ENCODE data around the gene TGFA. TPM values are rescaled to one million over a fixed set of nuclear protein-coding genes. Genes with fewer than 3 reads are reported as not detected.

The TGFA gene
- total RNA-seq, 4 donors from 2014 or later, result 10.7 to 51.3 (median 33.7) TPM

DNA sequence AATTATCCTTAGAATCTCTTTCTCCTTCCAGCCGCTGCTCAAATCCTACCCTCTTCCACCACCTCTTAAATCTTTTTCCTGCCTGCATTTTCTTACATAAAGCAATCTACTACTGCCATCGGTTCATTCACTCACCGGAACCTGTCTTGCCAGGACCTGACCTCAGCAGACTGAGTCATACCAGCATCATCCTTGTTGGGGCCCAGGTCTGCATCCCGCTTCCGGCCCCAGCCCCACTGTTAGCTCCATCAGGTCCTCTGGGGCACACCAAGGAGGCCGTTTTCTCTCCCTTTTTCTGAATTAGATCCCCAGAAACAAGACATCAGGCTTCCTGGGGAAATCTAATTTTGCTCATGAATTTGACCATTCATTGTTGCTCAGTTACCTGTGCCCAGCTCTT lies 42.7 kb upstream of the TGFA start:
- Histone ChIP-seq H3K27ac (no peak overlapping the region), H3K4me1 (peaks cover 0 to 6% (median 0%) of the 10 kb centered on the region in 4 donors), H3K36me3 (no peaks in the 10 kb centered on the region), H3K4me3 (no peak overlapping the region), H3K27me3 (no peaks in the 10 kb centered on the region), H3K9me3 (no peaks in the 10 kb centered on the region)
- WGBS, 2 donors (ENCODE audit: low coverage in 1 of 2), result 41 to 73% methylated on average over 4 to 6 of the region's 6 CpGs
- DNase-seq, result no peak
- intact Hi-C loops (cut with DNase I; ENCODE audit: low total_unique reads) (no loop called here), in situ Hi-C loops (cut with MboI; ENCODE audit: low pct_ligation_motif_present in 1 of 4, low pct_unique_long_range_greater_than_20kb in 1 of 4, low sequenced_read_pairs in 3 of 4) (no loop called here)
- TF ChIP-seq POLR2A (IDR thresholded peaks at IDR 0.05) (no peak), EP300 (IDR thresholded peaks at IDR 0.05; ENCODE audit: low read depth) (no peak), POLR2AphosphoS5 (IDR thresholded peaks at IDR 0.05) (no peak)
- TF ChIP-seq, protein P1, sequence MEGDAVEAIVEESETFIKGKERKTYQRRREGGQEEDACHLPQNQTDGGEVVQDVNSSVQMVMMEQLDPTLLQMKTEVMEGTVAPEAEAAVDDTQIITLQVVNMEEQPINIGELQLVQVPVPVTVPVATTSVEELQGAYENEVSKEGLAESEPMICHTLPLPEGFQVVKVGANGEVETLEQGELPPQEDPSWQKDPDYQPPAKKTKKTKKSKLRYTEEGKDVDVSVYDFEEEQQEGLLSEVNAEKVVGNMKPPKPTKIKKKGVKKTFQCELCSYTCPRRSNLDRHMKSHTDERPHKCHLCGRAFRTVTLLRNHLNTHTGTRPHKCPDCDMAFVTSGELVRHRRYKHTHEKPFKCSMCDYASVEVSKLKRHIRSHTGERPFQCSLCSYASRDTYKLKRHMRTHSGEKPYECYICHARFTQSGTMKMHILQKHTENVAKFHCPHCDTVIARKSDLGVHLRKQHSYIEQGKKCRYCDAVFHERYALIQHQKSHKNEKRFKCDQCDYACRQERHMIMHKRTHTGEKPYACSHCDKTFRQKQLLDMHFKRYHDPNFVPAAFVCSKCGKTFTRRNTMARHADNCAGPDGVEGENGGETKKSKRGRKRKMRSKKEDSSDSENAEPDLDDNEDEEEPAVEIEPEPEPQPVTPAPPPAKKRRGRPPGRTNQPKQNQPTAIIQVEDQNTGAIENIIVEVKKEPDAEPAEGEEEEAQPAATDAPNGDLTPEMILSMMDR (IDR thresholded peaks at IDR 0.05), result no peak

DNA sequence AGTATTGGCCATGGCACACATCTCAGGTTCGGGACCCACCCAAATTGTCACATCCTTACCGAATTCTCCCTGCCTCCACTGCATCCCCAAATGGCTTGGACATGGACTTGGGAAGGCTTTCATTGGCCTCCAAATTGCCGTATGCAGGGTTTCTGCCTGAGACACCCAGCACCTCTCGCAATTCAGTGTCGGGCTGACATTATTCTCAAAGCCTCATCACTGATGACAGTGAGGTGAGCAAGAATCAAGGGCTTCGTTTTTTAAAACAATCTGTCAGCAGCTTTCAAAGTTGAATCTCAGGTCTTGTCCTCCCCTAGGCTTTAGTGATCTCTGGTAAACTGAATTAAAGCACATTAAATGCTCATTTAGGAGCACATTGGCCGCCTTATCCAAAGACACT lies 29.5 kb upstream of the TGFA start:
- TF ChIP-seq, protein P1 (IDR thresholded peaks at IDR 0.05), result no peak
- TF ChIP-seq EP300 (IDR thresholded peaks at IDR 0.05; ENCODE audit: low read depth) (no peak), POLR2A (IDR thresholded peaks at IDR 0.05) (no peak), POLR2AphosphoS5 (IDR thresholded peaks at IDR 0.05) (no peak)
- Histone ChIP-seq H3K36me3 (no peaks in the 10 kb centered on the region), H3K27me3 (no peaks in the 10 kb centered on the region), H3K4me3 (no peak overlapping the region), H3K9me3 (no peaks in the 10 kb centered on the region), H3K27ac (no peak overlapping the region), H3K4me1 (no peaks in the 10 kb centered on the region)
- intact Hi-C loops (cut with DNase I; ENCODE audit: low total_unique reads), result no loop called here
- 88 to 97% methylated on average over 5 to 7 of the region's 7 CpGs for WGBS, 2 donors (ENCODE audit: low coverage in 1 of 2)
- DNase-seq, result no peak
- in situ Hi-C loops (cut with MboI; ENCODE audit: low pct_ligation_motif_present in 1 of 4, low pct_unique_long_range_greater_than_20kb in 1 of 4, low sequenced_read_pairs in 3 of 4), result no loop called here

DNA sequence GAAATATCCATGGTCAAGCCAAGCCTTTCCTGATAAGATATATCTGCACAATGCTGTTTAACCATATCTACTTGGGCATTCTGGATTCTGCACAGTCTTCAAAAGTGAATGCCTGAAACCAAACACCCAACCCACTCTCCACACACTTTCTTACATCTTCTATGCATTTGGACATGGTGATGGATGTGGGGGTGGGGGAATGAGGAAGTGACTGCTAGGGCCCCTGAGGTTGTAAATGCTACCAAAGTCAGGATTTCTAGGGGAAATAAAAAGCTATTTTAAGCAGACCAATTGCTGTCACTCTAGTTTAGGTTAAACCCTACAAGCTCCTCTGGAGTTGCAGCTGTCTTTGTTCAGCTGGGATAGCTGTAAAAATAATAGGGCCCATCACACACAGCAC lies 26.7 kb upstream of the TGFA start:
- no peak overlapping the region for H3K4me3 ChIP-seq
- no peaks in the 10 kb centered on the region for H3K36me3 ChIP-seq
- TF ChIP-seq EP300 (IDR thresholded peaks at IDR 0.05; ENCODE audit: low read depth) (no peak), POLR2A (IDR thresholded peaks at IDR 0.05) (no peak), POLR2AphosphoS5 (IDR thresholded peaks at IDR 0.05) (no peak)
- TF ChIP-seq, protein P1 (IDR thresholded peaks at IDR 0.05), result no peak
- no peaks in the 10 kb centered on the region for H3K9me3 ChIP-seq
- in situ Hi-C loops (cut with MboI; ENCODE audit: low pct_ligation_motif_present in 1 of 4, low pct_unique_long_range_greater_than_20kb in 1 of 4, low sequenced_read_pairs in 3 of 4), result no loop called here
- no peak for DNase-seq
- no peaks in the 10 kb centered on the region for H3K4me1 ChIP-seq
- no peak overlapping the region for H3K27ac ChIP-seq
- intact Hi-C loops (cut with DNase I; ENCODE audit: low total_unique reads), result no loop called here
- no peaks in the 10 kb centered on the region for H3K27me3 ChIP-seq

DNA sequence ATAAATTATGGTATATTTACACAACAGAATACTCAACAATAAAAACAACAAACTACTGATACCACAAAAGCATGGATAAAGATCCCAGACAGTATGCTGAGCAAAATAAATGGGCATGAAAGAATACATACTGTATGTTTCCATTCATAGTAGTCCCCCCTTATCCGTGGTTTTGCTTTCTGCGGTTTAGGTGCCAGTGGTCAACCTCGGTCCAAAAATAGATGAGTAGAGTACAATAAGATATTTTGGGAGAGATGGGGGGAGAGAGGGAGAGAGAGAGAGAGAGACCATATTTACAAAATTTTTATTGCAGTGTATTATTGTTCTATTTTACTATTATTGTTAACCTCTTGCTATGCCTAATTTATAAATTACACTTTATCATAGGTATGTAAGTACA lies 21.0 kb upstream of the TGFA start:
- TF ChIP-seq POLR2AphosphoS5 (IDR thresholded peaks at IDR 0.05), result no peak
- TF ChIP-seq, protein P1 (IDR thresholded peaks at IDR 0.05), result no peak
- TF ChIP-seq POLR2A (IDR thresholded peaks at IDR 0.05), result no peak
- TF ChIP-seq EP300 (IDR thresholded peaks at IDR 0.05; ENCODE audit: low read depth), result no peak
- Histone ChIP-seq H3K4me3 (no peak overlapping the region), H3K27ac (no peak overlapping the region), H3K36me3 (no peaks in the 10 kb centered on the region), H3K9me3 (peaks cover 0 to 4% of the 10 kb centered on the region in 2 donors), H3K27me3 (peaks cover 3% of the 10 kb centered on the region), H3K4me1 (no peaks in the 10 kb centered on the region)
- intact Hi-C loops (cut with DNase I; ENCODE audit: low total_unique reads) (no loop called here), in situ Hi-C loops (cut with MboI; ENCODE audit: low pct_ligation_motif_present in 1 of 4, low pct_unique_long_range_greater_than_20kb in 1 of 4, low sequenced_read_pairs in 3 of 4) (no loop called here)
- no peak for DNase-seq
- 66 to 71% methylated on average over 3 of the region's 3 CpGs for WGBS, 2 donors (ENCODE audit: low coverage in 1 of 2)

Data from transverse colon (tissue), 4 donors.